Natural killer cell (primary cell): Measurements from ENCODE around the gene ALDH1L1. TPM values are rescaled to one million over a fixed set of nuclear protein-coding genes. Genes with fewer than 3 reads are reported as not detected.

ENCODE experiments used
- ATAC-seq, 3 donors: fragments of 150-1000 bp in 2 of 3; fragments of 200-7000 bp in 1 of 3; cut with Tn5 transposase; 1 replicate in 1 of 3; 2 replicates in 2 of 3; pipeline ENCODE4 v1.10.0; 2021; ENCODE audit warnings: mild to moderate bottlenecking in 2 of 3, moderate library complexity in 2 of 3
- DNase-seq, 2 donors: peaks; one replicate each; pipeline versions ENCODE4 v3.0.0 to v3.0.0-alpha.2; 2013 to 2021; ENCODE audit warnings: mixed read lengths in 1 of 2
- H3K27ac ChIP-seq: one replicate; pipeline ENCODE4 v1.5.1; 2013; ENCODE audit warnings: mild to moderate bottlenecking, low read length
- H3K27me3 ChIP-seq: one replicate; pipeline ENCODE4 v1.6.1; 2013; ENCODE audit warnings: low read length; ENCODE audit not compliant: control insufficient read depth, insufficient read depth
- H3K36me3 ChIP-seq: one replicate; pipeline ENCODE4 v1.6.1; 2013; ENCODE audit warnings: low read length; ENCODE audit not compliant: control insufficient read depth, insufficient read depth
- H3K4me1 ChIP-seq: one replicate; pipeline ENCODE4 v1.6.1; 2013; ENCODE audit warnings: low read length; ENCODE audit not compliant: control insufficient read depth, insufficient read depth
- H3K4me3 ChIP-seq: one replicate; pipeline ENCODE4 v1.5.1; 2013; ENCODE audit warnings: low read length
- H3K9me3 ChIP-seq: one replicate; pipeline ENCODE4 v1.6.1; 2013; ENCODE audit warnings: low read length; ENCODE audit not compliant: control insufficient read depth, insufficient read depth
- H3K27ac Mint-ChIP-seq, 2 donors: one replicate each; pipeline ENCODE4 v1.8.0; 2022; ENCODE audit warnings: mild to moderate bottlenecking in 2 of 2, mixed read lengths in 2 of 2, moderate library complexity in 1 of 2
- H3K27me3 Mint-ChIP-seq, 2 donors: one replicate each; pipeline ENCODE4 v1.8.0; 2022; ENCODE audit warnings: low read depth in 2 of 2, mixed read lengths in 2 of 2
- H3K36me3 Mint-ChIP-seq: one replicate; pipeline ENCODE4 v1.8.0; 2022; ENCODE audit warnings: mixed read lengths
- H3K4me1 Mint-ChIP-seq, 2 donors: one replicate each; pipeline ENCODE4 v1.8.0; 2022; ENCODE audit warnings: mixed read lengths in 2 of 2
- H3K4me3 Mint-ChIP-seq: one replicate; pipeline ENCODE4 v1.8.0; 2022; ENCODE audit warnings: mild to moderate bottlenecking, moderate library complexity, mixed read lengths
- H3K9me3 Mint-ChIP-seq, 2 donors: one replicate each; pipeline ENCODE4 v1.8.0; 2022; ENCODE audit warnings: mixed read lengths in 2 of 2
- WGBS: methylation state at CpG from one replicate; pipeline ENCODE4 v1.1.7; 2013; ENCODE audit warnings: missing lambda C conversion rate; ENCODE audit not compliant: insufficient coverage; 5-methylcytosine and 5-hydroxymethylcytosine counted together
- intact Hi-C: fragments of 100-400 bp; cut with micrococcal nuclease; formaldehyde crosslinking; loops from one replicate; pipeline ENCODE4 v1.14.2; 2022
- total RNA-seq, 4 donors: library from RNA; stranded (reverse); fragments of 120-200 nt in 1 of 4; gene quantifications; one replicate each; pipeline versions ENCODE4 v1.2.3 to v1.2.4, GENCODE V29; 2013 to 2022
- TF ChIP-seq, protein P1 (sequence below): fragments of 200-600 bp; IDR thresholded peaks from one replicate; pipeline ENCODE4 v1.8.0; 2022; ENCODE audit warnings: antibody characterized with exemption

The ALDH1L1 gene
- total RNA-seq, 3 donors from 2014 or later (not counting 1 experiment from before 2014, with no cell fraction given): not detected

DNA sequence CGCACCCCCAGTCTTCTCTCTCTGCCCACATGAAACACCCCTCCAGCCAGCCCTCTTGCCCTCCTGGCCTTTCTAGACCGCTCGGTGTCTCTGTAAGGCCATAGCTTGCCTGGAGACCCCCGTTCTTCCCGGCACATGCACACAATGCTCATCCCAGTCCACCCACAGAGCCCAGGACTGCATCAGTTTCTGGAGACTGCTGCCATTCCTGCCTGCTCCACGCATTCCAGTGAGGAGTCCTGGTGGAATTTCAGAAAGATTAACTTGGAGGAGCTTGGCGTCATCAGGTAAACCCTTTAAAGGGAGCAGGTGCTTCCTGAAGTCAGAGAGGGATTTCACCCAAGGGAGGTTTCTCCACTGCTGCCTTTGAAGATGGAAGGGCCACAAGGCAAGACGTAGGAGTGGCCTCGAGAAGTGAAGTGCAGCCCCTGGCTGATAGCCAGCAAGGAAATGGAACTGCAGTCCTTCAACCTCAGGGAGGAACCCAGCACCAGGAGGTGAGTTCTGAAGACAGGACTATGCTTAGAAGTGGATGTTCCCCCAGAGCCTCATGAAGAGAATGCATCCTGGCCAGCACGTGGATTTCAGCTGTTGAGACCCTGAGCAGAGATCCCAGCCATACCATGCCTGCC, 115.6 kb downstream of the ALDH1L1 start:
- ATAC-seq: no peak
- Mint-ChIP-seq H3K36me3 (peaks cover 7% of the 10 kb centered on the region), H3K4me3 (no peak overlapping the region), H3K27me3 (no peaks in the 10 kb centered on the region), H3K27ac (peak overlapping the region in 1 of 2 donors; percentile 15), H3K4me1 (peaks cover 16 to 21% of the 10 kb centered on the region in 2 donors), H3K9me3 (no peaks in the 10 kb centered on the region)
- H3K27ac ChIP-seq: no peak overlapping the region
- no peak for DNase-seq
- intact Hi-C loops: no loop called here
- H3K4me1 ChIP-seq: peaks cover 10% of the 10 kb centered on the region
- H3K9me3 ChIP-seq: no peaks in the 10 kb centered on the region
- no peaks in the 10 kb centered on the region for H3K36me3 ChIP-seq
- TF ChIP-seq, protein P1, sequence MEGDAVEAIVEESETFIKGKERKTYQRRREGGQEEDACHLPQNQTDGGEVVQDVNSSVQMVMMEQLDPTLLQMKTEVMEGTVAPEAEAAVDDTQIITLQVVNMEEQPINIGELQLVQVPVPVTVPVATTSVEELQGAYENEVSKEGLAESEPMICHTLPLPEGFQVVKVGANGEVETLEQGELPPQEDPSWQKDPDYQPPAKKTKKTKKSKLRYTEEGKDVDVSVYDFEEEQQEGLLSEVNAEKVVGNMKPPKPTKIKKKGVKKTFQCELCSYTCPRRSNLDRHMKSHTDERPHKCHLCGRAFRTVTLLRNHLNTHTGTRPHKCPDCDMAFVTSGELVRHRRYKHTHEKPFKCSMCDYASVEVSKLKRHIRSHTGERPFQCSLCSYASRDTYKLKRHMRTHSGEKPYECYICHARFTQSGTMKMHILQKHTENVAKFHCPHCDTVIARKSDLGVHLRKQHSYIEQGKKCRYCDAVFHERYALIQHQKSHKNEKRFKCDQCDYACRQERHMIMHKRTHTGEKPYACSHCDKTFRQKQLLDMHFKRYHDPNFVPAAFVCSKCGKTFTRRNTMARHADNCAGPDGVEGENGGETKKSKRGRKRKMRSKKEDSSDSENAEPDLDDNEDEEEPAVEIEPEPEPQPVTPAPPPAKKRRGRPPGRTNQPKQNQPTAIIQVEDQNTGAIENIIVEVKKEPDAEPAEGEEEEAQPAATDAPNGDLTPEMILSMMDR: no peak
- no peaks in the 10 kb centered on the region for H3K27me3 ChIP-seq
- 63% methylated on average over 10 of the region's 10 CpGs for WGBS
- no peak overlapping the region for H3K4me3 ChIP-seq

DNA sequence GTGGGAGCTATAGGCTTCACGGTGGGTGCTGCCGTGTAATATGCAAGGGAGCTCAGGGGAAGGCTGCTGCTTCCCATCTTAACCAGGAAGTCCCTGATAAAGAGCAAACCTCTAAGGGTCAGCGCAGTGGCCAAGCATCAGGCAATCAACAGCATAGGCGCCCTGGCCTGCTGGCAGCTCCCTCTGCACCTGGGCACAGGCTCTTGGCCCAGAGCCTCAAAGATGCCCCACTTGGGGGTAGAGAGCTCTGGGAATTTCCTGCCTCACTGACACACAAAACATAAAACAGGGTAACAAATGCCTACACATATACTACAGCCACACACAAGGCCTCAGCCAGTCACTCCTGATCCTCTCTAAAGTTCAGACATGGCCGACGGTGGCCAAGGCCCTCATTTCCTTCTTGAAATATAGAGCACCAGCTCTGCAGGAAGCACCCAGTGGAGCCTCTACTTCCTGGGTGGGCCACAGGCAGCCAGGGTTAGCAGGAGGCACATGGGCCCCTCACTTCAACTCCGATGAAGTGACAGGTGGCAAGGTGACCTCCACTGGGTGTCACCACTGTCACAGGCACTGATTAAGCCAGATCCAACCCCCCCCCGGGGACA, 116.9 kb downstream of the ALDH1L1 start:
- Histone ChIP-seq H3K9me3 (no peaks in the 10 kb centered on the region), H3K27me3 (no peaks in the 10 kb centered on the region), H3K4me1 (peaks cover 10% of the 10 kb centered on the region), H3K36me3 (no peaks in the 10 kb centered on the region), H3K4me3 (no peak overlapping the region), H3K27ac (no peak overlapping the region)
- Mint-ChIP-seq H3K36me3 (peaks cover 7% of the 10 kb centered on the region), H3K4me1 (peaks cover 22 to 29% of the 10 kb centered on the region in 2 donors), H3K4me3 (no peak overlapping the region), H3K9me3 (no peaks in the 10 kb centered on the region), H3K27ac (peak overlapping the region in 1 of 2 donors; percentile 65), H3K27me3 (no peaks in the 10 kb centered on the region)
- 74% methylated on average over 8 of the region's 8 CpGs for WGBS
- DNase-seq (no peak), ATAC-seq (peak in 1 of 3 donors; percentile 53)
- TF ChIP-seq, protein P1: no peak
- intact Hi-C loops: no loop called here

DNA sequence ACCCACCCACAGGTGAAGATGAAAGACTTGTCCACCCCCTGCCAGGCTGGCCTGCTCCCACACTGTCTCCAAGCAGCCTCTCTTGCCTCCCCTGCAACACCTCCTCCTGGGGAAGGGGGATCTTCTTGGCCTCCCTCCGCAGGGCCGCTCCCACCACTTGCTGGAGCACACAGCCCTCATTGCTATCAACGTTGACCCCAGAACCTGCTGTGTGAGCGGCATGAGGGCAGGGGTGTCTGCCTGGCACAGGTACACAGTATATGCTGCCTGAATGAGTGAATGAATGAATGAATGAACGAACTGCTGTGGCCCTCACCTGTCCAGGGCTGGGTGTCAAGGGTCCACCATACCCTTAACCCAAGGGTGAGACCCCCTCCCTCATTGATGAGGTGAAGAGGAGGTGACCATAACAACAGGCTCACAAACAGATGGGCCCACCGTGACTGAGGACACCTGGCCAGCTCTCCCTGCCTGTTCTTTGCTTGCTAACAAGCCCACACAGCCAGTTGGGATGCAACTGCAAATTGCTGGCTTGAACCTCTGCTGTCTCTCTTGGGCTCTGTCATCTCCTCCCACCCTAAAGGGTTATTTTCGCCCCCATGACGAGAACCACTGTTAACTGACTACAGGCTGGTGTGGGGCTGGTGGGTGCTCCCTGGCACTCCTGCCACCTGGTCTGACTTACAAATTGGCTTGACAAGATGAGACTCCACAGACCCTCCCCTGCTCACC, 118.9 kb downstream of the ALDH1L1 start:
- peaks cover 10% of the 10 kb centered on the region for H3K4me1 ChIP-seq
- no peak overlapping the region for H3K4me3 ChIP-seq
- Mint-ChIP-seq H3K27ac (no peak overlapping the region), H3K36me3 (peaks cover 7% of the 10 kb centered on the region), H3K4me3 (no peak overlapping the region), H3K4me1 (peaks cover 25 to 31% of the 10 kb centered on the region in 2 donors), H3K27me3 (no peaks in the 10 kb centered on the region), H3K9me3 (no peaks in the 10 kb centered on the region)
- H3K36me3 ChIP-seq: peaks cover 2% of the 10 kb centered on the region
- 94% methylated on average over 7 of the region's 8 CpGs for WGBS
- no peaks in the 10 kb centered on the region for H3K27me3 ChIP-seq
- intact Hi-C loops: no loop called here
- no peaks in the 10 kb centered on the region for H3K9me3 ChIP-seq
- no peak overlapping the region for H3K27ac ChIP-seq
- TF ChIP-seq, protein P1: no peak
- no peak for DNase-seq
- no peak for ATAC-seq
